HG03558 (cell line): ENCODE data around the gene PALLD.

Experiments used
- ATAC-seq: cut with Tn5 transposase; IDR thresholded peaks from one replicate; pipeline ENCODE4 v1.9.1; 2021; ENCODE audit warnings: moderate number of reproducible peaks; ENCODE audit not compliant: unreplicated experiment; ENCODE audit errors: extremely low read depth

PALLD gene

GRCh38 chr4:168741281-168742173 lies 244.7 kb downstream of the PALLD start:
- ATAC-seq, result no peak

DNA sequence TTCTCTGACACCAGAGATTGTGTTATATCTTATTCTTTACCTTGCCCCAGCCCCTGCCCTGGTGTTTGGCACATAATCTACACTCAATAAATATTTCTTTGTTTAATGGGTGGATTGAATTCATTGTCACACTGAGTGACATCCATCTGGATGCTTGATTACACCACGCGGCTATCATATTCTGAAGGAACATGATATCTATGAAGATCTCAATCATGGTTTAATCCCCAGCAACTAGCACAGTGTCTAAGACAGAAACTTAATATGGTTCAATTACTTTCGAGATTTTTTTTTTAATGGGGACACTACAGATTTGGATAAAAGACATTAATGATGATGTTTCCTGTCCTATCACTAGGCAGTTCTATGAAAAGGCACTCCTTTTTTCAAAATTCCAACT lies 246.3 kb downstream of the PALLD start:
- ATAC-seq, result no peak

- no peak for ATAC-seq
Measured at GRCh38 chr4:168743601-168744000, 246.7 kb downstream of the PALLD start.

DNA sequence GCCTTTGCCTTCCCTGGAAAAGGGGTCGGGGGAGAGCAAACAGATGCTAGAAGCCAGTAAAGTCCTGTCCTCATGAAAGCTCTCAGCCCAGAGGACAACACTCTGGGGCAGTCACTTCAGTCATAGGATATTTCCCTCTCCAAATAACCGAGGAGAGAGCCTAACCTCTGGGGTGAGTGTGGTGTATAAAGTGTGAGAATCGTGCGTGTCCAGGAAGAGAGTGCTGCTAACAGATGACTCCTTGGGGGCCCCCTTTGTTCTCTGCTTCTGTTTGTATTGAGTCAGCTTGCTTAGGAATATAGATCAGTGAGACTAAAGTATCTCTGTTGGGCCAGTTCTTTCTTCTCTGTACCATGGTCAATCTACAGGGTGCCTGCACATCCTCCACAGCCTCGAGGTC lies 247.2 kb downstream of the PALLD start:
- ATAC-seq, result no peak

- ATAC-seq, result no peak
Measured at GRCh38 chr4:168748807-168749206, 252.0 kb downstream of the PALLD start.

DNA sequence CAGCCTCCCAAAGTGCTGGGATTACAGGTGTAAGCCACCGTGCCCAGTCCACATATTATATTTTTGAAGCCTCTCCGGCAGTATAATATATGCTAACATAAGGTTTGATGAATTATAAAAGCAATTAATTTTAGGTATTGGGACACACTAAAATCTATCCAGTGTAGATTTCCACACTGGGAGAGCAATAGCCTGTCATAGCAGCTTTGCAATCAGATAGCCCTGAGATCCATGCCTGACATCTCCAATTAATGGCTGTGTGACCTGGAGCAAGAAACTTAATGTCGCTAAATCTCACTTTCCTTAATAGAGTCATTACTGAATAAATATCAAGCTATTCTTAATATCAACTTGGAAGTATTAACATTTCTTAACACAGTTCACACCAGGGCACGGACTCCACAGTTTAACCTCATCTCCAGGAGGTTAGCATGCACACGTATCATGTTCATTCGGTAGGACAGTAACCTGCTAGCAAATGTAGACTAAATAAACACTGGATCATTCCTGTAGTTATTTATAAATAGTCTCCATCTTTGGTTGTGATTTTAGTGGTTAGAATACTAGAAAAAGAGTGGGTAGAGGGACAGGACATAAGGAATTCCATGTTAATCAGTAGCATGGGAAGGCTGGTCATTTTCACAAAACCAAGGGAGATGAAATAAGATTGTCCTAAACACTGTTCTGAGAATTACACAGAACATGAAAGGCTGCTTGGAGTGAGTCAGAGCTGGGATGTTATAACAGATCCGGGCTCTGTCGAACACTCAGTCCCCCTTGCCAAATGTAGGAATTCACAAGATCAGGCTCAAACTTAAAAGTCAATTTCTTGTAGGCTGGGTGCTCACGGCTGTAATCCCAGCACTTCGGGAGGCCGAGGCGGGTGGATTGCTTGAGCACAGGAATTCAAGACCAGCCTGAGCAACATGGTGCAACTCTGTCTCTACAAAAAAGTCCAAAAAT lies 254.7 kb downstream of the PALLD start:
- no peak for ATAC-seq

DNA sequence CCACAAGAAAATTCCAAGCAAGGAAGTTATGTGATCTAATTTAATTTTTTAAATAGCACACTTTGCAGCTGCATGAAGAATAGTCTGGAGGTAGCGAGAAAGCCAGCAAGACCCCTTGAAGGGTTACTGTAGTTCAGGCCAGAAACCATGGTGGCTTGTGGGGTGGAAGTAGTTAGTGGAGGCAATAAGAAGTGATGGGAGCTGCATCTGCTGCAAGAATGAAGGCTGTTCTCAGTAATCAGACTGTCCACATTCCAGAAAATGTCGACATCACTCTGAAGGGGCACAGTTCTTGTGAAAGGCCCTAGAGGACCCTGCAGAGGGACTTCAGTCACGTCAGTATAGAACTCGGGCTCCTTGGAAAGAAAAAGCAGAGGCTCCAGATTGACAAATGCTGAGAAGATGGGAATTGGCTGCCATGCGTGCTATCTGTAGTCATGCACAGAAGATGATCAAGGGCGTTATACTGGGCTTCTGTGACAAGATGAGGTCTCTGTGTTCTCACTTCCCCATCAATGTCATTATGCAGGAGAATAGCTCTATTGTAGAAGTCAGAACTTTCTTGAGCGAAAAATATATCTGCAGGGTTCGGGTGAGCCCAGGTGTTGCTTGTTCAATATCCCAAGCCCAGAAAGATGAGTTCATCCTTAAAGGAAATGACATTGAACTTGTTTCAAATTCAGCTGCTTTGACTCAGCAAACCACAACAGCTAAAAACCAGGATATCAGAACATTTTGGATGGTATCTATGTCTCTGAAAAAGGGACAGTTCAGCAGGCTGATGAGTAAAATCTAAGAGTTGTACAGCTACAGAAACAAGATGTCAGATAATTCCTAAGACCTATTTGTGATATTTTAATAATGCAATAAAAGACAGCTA lies 259.0 kb downstream of the PALLD start:
- no peak for ATAC-seq

DNA sequence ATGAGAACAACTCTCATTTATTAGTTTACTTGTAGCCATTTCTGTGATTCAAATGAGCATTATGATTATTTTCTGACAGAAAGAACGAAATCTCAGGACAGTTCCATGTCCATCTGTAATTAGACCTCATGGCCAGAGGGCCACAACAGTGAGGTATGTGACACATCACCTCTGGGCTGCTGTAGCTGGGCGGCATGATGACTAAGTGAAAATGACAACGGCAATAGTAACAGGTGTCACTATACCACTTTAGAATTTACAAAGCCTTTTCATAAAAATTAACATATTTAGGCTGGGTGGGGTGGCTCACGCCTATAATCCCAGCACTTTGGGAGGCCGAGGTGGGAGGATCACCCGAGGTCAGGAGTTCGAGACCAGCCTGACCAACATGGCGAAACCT lies 260.6 kb downstream of the PALLD start:
- no peak for ATAC-seq

DNA sequence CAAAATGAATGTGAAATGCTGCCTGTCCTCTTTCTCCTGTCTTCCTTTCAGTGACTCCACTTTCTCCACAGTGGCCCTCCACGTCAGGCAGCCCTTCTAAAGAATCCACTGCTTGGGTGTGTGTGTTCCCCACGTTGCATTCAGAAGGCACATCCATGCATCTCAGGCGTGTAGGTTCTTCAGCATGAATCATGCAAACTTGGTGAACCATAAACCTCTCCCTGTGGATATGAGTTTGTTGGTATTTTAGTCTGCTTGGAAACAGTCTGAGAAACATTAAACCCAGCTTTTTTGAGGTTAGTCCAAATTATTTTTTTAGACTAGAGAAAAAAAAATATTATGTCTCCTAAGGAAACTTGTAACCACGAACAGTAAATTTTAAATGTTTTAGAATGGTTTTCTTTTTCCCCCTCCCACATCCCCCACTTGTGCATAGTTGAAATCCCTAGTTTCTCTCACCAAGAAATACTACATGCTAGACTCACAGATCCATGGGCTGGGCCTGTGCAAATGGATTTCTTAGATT lies 261.6 kb downstream of the PALLD start:
- no peak for ATAC-seq

GRCh38 chr4:168759321-168759720 lies 262.5 kb downstream of the PALLD start:
- ATAC-seq, result no peak

DNA sequence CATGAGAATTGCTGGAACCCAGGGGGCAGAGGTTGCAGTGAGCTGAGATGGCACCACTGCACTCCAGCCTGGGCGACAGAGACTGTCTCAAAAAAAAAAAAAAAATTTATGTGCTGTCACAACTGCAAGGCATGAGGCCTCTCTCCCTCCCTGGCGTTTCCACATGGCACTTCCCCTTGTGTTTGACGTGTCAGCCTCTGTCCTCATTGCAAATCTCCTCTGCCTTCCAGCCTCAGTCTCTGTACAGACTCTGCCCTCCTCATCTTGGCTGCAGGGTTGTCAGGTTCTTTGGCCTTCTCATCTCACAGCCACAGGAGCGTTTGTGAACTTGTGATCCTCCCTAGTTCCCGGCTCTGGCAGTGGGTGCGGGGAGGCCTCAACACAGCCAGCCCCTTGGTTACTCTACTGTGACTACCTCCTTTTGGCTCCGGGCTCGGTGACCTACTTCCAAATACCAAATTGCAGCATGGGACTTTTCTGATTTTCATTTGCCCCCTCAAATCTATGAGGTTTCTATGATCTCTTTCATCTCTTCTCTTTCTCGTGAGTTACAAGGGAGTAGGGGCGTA lies 263.2 kb downstream of the PALLD start:
- no peak for ATAC-seq

DNA sequence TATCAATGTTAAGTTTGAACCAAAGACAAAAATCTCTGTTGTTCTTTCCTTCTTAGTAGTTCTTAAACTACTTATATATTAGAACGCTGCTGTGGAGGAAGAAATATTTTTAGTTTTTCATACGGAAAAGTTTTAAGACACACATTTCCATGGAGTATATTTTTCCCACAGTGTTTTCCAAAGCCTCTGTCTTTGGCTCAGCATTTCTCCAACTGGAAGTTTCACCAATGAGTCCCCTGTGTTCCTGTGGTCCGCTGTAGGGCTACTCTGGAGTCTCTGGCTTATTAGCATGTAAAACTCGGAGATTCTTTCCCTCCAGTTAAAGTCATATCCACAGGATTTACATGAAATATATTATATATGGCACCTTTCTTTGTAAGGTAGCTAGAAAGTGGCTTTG lies 264.2 kb downstream of the PALLD start:
- ATAC-seq, result no peak

DNA sequence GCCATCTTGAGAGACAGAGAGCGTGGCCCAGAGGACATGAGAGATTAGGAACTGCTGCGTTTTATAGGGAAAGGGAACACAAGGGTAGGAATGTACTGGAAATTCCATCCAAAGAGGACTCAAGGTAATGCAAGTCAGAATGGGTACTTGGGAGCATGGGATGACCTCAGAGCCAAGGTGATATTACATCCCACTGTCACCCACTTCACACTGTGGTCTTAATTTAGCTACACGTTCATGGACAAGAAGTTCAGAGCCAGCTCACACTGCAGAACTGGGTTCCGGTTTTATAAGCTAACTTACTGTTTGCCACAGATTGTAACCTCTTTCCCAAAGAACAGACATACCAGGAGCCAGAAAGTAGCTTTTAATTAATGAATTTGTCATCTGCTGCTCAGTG lies 268.5 kb downstream of the PALLD start:
- ATAC-seq, result no peak

DNA sequence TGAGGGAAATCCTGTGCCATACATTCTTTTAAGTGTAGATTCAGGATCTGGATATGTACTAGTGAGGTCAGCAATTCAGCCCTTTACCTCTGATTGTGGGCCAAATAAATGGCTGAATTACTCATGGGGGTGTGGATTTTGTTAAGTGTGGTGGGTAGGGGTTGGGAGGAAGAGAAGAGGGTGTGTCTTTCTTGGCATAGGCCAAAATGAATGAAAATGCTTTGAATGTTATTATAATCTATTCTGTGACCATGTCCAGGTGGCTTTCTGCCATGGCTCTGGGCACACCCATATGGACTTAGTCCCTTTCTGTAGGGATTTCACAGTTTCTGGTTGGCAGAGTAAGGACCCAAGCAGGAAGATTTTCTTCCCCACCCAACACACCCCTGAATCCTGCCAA lies 268.9 kb downstream of the PALLD start:
- no peak for ATAC-seq

DNA sequence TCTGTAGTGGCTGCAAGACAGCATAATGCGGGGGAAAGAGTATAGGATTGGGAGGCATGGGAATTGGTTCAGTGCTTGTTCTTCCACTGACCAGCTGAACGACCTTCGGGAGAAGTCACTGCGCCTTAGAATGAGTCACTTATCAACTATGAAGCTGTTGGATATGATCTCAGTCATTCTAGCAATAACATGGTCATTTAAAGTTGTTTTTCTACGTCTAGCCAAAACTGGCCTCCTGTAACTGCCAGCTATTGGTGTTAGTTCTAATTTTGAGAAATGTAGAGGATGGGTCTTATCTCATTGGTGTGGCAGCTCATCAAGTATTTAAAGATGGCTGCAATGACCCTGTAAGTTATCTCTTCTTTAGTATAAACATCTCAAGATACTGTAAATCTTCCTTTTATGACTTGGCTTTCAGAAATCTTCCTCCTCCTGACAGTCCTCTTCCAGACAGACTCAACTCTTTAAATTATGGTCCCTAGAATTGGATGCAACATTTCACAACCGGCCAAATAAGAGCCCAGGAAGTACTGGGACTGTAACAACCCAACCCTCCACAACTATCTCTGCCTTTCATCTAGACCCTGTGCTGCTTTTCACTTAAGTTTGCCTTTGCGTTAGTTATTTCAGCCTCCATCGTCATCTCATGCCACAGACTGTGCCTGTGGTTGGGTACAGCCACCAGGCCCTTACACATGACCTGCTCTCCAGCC lies 269.9 kb downstream of the PALLD start:
- ATAC-seq, result no peak

DNA sequence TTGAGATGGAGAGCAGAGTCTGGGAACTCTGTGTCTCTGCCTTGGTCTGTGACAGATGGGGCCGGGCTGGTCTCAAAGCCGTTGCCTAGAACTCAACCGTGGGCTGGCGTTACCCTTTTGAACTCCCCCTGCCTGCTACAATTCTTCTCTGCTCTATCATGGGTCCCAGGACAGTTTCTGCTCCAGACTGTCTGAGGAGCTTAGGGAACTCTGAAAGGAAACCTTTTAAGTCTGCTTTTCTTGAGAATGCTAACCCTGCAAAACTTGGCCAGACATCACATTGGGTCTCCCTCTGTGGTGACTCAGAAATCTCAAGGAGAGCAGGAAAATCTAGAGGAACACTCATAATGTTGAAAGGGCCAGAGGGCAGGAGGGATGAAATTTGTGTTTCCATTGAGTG lies 272.6 kb downstream of the PALLD start:
- ATAC-seq, result no peak

DNA sequence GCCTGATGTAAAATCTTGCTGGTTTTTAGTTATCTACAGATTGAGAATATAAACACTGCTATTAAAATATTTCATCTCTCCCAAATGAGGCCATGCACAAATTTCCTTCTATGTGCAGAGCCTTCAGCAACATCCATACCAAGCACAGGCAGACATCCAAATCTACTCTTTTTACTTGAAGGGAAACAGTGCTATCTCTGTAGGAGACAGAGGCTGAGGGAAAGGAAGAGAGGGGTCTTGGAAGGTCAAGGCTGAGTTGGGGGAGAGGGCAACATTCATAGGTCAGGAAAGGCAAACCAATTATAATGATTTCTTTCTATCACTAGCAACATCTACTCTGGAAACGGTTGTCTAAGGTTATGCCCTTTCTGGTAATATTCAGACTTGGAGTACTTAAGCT lies 273.0 kb downstream of the PALLD start:
- ATAC-seq, result no peak

DNA sequence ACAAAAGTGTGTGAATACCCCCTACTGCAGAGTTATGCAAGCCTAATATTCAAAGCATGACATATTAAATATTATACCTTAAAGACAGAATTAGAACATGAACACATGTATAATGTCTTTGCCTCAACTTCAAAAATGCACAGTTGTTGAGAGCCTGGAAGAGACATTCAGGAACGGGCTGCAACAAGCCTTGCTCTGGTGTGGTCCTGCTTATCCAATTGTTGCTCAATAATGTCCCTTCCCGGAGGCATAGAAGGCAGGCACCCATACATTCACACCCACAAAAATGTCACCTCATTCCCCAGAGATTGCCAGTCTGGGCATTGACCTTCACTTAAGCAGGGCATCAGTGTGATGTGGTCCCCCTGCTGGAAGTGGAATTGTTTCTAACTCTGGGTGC lies 274.4 kb downstream of the PALLD start:
- no peak for ATAC-seq
